Measurements from ENCODE around the gene GALNT13. TPM values are rescaled to one million over a fixed set of nuclear protein-coding genes. Genes with fewer than 3 reads are reported as not detected.

Gene GALNT13
- total and polyA plus RNA-seq, 10 of the 15 experiments (the other 5 are each of a cell fraction or from before 2014, with no cell fraction given) = 0.04 TPM; not detected in 9

DNA sequence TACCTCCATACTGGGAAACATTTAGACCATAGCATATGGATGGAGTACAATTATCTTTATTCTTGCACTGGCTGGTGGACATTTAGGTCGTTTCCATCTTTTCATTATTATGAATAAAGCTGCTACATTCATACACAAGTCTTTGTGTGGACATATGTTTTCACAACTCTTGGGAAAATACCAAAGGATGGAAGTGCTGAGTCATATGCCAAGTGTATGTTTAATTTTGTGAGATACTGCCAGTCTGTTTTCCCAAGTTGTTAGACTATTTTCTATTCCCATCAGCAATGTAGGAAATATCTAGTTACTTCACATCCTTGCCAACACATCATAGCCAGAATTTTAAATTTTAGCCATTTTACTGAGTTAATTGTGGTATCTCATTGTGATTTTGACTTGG, 91.5 kb downstream of the GALNT13 start (continued):
- no peak for TF ChIP-seq CTCF (IDR thresholded peaks at IDR 0.05 in 2 of 3, conservative IDR thresholded peaks at IDR 0.05 in 1 of 3; ENCODE audit: control insufficient read depth in 2 of 3, extremely low read depth in 1 of 3, insufficient read depth in 1 of 3, low read depth in 3 of 3, low read length in 3 of 3)

DNA sequence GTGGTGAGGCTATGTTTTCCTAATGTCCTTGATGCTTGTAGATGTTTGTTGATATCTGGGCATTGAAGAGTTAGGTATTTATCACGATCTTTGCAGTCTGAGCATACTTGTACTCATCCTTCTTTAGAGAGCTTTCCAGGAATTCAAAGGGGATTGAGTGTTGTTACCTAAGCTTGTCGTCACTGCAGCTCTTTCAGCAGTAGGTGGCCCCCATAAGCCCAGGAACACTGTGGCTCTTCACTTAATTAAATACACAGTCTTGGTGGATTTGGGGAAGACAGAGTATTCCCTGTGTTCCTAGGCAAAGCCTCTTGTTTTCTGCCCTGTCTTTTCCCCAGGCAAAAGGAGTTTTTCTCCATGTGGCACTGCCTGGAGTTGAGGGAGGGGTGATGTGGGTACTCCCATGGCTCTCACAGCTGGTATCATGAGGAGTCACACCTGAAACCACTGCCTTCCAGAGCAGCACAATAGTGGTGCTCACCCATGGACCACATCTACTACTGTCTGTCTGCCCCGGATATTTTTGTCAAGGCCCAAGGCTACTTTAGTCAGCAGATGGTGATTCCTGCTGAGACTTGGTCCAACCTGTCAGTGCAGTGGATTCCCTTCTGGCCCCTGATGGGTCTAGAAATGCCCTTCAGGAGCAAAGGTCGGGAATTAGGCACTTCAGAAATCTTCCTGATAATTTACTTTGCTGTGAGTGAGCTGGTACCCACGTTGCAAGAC, 95.7 kb downstream of the GALNT13 start:
- no peak for TF ChIP-seq PAX8 (IDR thresholded peaks at IDR 0.05)
- no peak for TF ChIP-seq POLR2A (IDR thresholded peaks at IDR 0.05; ENCODE audit: low read depth, low read length)
- TF ChIP-seq BCL11A (IDR thresholded peaks at IDR 0.05; ENCODE audit: low read depth, low read length) = no peak
- TF ChIP-seq TCF12 (IDR thresholded peaks at IDR 0.05; ENCODE audit: low read depth, low read length) = no peak
- TF ChIP-seq JUNB (IDR thresholded peaks at IDR 0.05) = no peak
- TF ChIP-seq MTA2 (IDR thresholded peaks at IDR 0.05; ENCODE audit: low read depth) = no peak
- TF ChIP-seq HDGF (IDR thresholded peaks at IDR 0.05) = no peak
- TF ChIP-seq BHLHE40 (IDR thresholded peaks at IDR 0.05; ENCODE audit: borderline replicate concordance in 1 of 2, low read depth in 2 of 2, low read length in 1 of 2) = no peak
- no peak for TF ChIP-seq SIX5 (IDR thresholded peaks at IDR 0.05; ENCODE audit: low read depth, low read length, severe bottlenecking)
- Histone ChIP-seq H3K27ac (ENCODE audit: control insufficient read depth, insufficient read depth) (no peak overlapping the region), H3K9me3 (replicated peaks; ENCODE audit: control insufficient read depth, insufficient read depth, low read length) (no peaks in the 10 kb centered on the region), H3K9ac (ENCODE audit: control insufficient read depth, insufficient read depth, low read length) (no peak overlapping the region), H3K4me3 (no peak overlapping the region), H3K4me2 (ENCODE audit: control insufficient read depth, insufficient read depth) (no peak overlapping the region), H3K4me1 (ENCODE audit: control insufficient read depth, insufficient read depth, low read length) (no peaks in the 10 kb centered on the region), H2AFZ (ENCODE audit: control insufficient read depth, low read depth, low read length) (no peak overlapping the region), H3K27me3 (replicated peaks in 1 of 2; ENCODE audit: control insufficient read depth in 2 of 2, insufficient read depth in 2 of 2, low read length in 1 of 2) (no peaks in the 10 kb centered on the region), H3K36me3 (ENCODE audit: control insufficient read depth in 2 of 2, insufficient read depth in 2 of 2, low read length in 1 of 2) (no peaks in the 10 kb centered on the region), H3K79me2 (ENCODE audit: control insufficient read depth, insufficient read depth, low read length) (no peaks in the 10 kb centered on the region), H4K20me1 (ENCODE audit: control insufficient read depth, insufficient read depth) (no peaks in the 10 kb centered on the region)
- POLR2A ChIA-PET = no interaction called here
- in situ Hi-C loops (cut with MboI) (no loop called here), intact Hi-C loops (cut with micrococcal nuclease; ENCODE audit: unreplicated experiment) (no loop called here)
- RAD21 ChIA-PET (ENCODE audit: unreplicated experiment) = no interaction called here
- DNase-seq (ENCODE audit: low read depth, low spot score) (no peak), FAIRE-seq (no peak), ATAC-seq (no peak)
- CTCF ChIA-PET = no interaction called here
- SMC1A ChIA-PET (ENCODE audit: uncharacterized antibody, unreplicated experiment) = no interaction called here
- BruUV-seq (replicated peaks) = no TSS peak
- 12% methylated on average over 5 of the region's 5 CpGs for WGBS (ENCODE audit: insufficient coverage, insufficient replicate concordance, low lambda C conversion rate, missing lambda C conversion rate)

All from GM12878 (cell line).